WERI-Rb-1 (cell line): ENCODE data around the gene CYP3A5.
"Not testable (repeated sequence)": the region's sequence is repeated elsewhere in the genome, so short reads cannot be mapped to it uniquely, and the experiment has no call there.

Experiments
- DNase-seq: peaks from one replicate; pipeline ENCODE4 v3.0.0-alpha.2; 2020
- H3K27ac ChIP-seq: fragments of 250-450 bp; sonication (Bioruptor Pico); 2 replicates; pipeline ENCODE4 v1.5.1; 2020; ENCODE audit warnings: mild to moderate bottlenecking, moderate library complexity
- H3K27me3 ChIP-seq: fragments of 250-450 bp; sonication (Bioruptor Pico); 2 replicates; pipeline ENCODE4 v1.5.1; 2021; ENCODE audit warnings: mild to moderate bottlenecking, low read depth, moderate library complexity; ENCODE audit not compliant: insufficient read depth, severe bottlenecking
- H3K36me3 ChIP-seq: fragments of 250-450 bp; sonication (Bioruptor Pico); 2 replicates; pipeline ENCODE4 v1.5.1; 2020; ENCODE audit warnings: mild to moderate bottlenecking, moderate library complexity
- H3K4me3 ChIP-seq: 2 replicates; pipeline ENCODE4 v1.5.1; 2011; ENCODE audit warnings: low read depth, mild to moderate bottlenecking, control low read depth, low read length
- H3K9me3 ChIP-seq: fragments of 250-450 bp; sonication (Bioruptor Pico); 2 replicates; pipeline ENCODE4 v1.5.1; 2021; ENCODE audit warnings: mild to moderate bottlenecking, moderate library complexity; ENCODE audit not compliant: severe bottlenecking
- TF ChIP-seq, protein P1 (sequence below): IDR thresholded peaks from 2 replicates; pipeline ENCODE4 v1.5.1; 2011; ENCODE audit warnings: low read depth, mild to moderate bottlenecking, control low read depth, inconsistent platforms, low read length

CYP3A5 gene

DNA sequence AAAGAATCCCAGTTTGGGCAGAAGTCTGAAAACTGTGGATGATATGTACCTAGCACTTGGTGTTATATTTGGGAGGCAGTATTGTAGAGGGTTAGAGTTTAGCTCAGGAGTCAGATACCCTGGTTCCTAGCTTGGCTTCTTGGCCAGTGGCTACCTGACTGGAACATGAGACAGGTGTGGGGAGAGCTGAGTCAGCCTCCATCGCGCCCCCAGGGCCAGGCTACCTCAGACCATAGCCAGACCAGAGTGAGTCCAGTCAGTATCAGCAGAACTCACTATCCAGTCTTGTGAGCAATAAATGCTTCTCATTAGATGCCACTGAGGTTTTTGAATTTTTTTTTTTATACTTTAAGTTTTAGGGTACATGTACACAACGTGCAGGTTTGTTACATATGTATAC lies 26.0 kb downstream of the CYP3A5 start:
- Histone ChIP-seq H3K27me3 (no peaks in the 10 kb centered on the region), H3K4me3 (no peak overlapping the region), H3K27ac (no peak overlapping the region), H3K36me3 (no peaks in the 10 kb centered on the region), H3K9me3 (no peaks in the 10 kb centered on the region)
- TF ChIP-seq, protein P1, sequence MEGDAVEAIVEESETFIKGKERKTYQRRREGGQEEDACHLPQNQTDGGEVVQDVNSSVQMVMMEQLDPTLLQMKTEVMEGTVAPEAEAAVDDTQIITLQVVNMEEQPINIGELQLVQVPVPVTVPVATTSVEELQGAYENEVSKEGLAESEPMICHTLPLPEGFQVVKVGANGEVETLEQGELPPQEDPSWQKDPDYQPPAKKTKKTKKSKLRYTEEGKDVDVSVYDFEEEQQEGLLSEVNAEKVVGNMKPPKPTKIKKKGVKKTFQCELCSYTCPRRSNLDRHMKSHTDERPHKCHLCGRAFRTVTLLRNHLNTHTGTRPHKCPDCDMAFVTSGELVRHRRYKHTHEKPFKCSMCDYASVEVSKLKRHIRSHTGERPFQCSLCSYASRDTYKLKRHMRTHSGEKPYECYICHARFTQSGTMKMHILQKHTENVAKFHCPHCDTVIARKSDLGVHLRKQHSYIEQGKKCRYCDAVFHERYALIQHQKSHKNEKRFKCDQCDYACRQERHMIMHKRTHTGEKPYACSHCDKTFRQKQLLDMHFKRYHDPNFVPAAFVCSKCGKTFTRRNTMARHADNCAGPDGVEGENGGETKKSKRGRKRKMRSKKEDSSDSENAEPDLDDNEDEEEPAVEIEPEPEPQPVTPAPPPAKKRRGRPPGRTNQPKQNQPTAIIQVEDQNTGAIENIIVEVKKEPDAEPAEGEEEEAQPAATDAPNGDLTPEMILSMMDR = no peak
- no peak for DNase-seq

DNA sequence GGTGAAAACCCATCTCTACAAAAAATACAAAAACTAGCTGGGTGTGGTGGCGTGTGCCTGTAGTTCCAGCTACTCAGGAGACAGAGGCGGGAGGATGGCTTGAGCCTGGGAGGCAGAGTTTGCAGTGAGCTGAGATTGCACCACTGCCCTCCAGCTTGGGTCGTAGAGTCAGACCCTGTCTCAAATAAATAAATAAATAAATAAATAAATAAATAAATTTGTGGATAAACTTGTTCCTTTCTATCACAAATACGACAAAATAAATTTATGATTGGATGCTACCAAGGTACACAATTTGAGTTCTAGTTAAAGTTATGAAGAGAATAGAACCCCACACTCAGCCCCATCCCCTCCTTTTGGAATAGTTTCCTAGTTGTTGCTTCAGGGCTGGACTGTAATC lies 26.5 kb downstream of the CYP3A5 start:
- not testable (repeated sequence) for H3K27ac ChIP-seq, H3K4me3 ChIP-seq, DNase-seq, H3K27me3 ChIP-seq, H3K9me3 ChIP-seq, H3K36me3 ChIP-seq

DNA sequence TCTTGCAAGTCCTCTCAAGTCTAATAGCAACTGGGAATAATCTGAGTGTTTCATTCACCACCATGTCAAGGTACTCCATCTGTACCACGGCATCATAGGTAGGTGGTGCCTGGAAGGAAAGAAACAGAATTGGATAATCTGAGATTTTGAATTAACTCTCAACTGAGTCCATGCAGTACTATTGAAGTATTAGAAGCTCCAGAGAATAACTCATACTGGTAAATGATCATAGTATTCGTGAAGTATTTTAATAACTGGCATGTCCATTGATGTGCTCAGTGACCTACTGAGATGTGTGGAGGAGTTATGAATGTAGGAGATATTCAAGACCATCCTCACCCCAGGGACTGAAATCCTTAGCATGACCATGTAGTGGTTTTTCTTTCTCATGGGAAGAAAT lies 27.1 kb downstream of the CYP3A5 start:
- DNase-seq = no peak
- Histone ChIP-seq H3K4me3 (no peak overlapping the region), H3K27ac (no peak overlapping the region), H3K27me3 (no peaks in the 10 kb centered on the region), H3K36me3 (no peaks in the 10 kb centered on the region), H3K9me3 (no peaks in the 10 kb centered on the region)
- TF ChIP-seq, protein P1 = no peak

DNA sequence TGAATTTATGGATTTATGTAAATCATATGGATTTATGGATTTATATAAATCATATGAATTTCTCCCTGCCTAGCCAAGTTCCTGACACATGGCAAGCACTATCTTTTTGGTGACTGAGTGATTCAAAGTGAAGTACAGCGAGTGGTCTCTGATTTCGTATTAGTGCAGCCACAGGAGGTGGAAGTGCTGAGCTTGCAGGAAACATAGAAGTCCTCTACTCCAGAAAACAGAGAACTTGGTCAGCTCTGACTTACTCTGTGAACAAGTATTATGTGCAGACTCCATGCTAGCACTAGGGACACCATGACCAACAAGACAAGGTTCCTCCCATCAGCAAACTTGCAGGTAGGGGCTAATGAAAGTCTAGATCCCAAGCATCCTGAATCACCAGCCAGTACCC lies 28.5 kb downstream of the CYP3A5 start:
- Histone ChIP-seq H3K27me3 (no peaks in the 10 kb centered on the region), H3K36me3 (no peaks in the 10 kb centered on the region), H3K27ac (no peak overlapping the region), H3K4me3 (no peak overlapping the region), H3K9me3 (no peaks in the 10 kb centered on the region)
- TF ChIP-seq, protein P1 = no peak
- DNase-seq = no peak

DNA sequence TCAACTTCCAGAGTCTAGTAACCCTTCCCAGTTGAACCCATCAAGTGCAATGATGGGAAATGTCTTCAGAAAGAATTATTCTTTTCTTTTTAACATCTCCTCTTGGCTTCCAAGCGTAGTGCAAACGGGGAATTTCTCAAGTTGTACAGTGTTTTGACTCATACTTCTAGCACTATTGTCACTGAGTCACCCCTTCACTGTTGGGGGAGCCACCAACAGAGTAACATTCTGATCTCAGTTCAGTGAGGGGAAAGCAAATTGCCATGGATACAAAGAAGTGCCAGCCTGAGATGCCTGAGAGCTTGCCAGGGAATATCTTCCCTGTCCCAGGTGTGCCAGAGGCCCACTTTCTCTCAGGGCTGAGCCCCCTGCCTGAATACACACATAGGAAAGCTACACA lies 31.0 kb downstream of the CYP3A5 start:
- Histone ChIP-seq H3K4me3 (no peak overlapping the region), H3K27ac (no peak overlapping the region), H3K36me3 (no peaks in the 10 kb centered on the region), H3K27me3 (no peaks in the 10 kb centered on the region), H3K9me3 (no peaks in the 10 kb centered on the region)
- DNase-seq = no peak
- TF ChIP-seq, protein P1 = no peak

DNA sequence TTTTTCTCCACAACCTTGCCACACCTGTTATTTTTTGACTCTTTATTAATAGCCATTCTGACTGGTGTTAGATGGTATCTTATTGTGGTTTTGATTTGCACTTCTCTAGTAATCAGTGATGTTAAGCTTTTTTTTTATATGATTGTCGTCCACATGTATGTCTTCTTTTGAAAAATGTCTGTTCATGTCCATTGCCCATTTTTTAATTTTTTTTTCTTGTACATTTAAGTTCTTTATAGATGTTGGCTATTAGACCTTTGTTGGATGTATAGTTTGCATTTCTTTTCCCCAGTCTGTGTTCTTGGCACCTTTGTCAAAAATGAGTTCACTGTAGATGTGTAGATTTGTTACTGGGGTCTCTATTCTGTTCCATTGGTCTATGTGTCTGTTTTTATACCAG lies 34.2 kb downstream of the CYP3A5 start:
- Histone ChIP-seq H3K36me3 (no peaks in the 10 kb centered on the region), H3K27ac (no peak overlapping the region), H3K27me3 (no peaks in the 10 kb centered on the region), H3K9me3 (no peaks in the 10 kb centered on the region), H3K4me3 (no peak overlapping the region)
- no peak for DNase-seq
- TF ChIP-seq, protein P1 = no peak
